DMS79 (cell line): ENCODE results near the gene CAMK2N2.

Source experiments
- DNase-seq: peaks from one replicate; lab custom pipeline; 2025; lab: John Stamatoyannopoulos, UW

The CAMK2N2 gene

DNA sequence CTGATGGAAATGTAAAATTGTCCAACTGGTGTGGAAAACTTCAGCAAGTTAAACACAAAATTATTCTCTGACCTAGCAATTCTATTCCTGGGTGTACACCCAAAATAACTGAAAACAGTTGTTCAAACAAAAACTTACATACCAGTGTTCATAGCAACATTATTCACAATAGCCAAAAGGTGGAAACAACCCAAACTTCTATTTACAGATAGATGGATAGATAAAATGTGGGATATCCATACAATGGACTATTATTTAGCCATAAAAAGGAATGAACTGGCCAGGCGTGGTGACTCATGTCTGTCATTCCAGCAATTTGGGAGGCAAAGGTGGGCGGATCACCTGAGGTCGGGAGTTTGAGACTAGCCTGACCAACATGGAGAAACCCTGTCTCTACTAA, 38.8 kb downstream of the CAMK2N2 start:
- DNase-seq: no peak

DNA sequence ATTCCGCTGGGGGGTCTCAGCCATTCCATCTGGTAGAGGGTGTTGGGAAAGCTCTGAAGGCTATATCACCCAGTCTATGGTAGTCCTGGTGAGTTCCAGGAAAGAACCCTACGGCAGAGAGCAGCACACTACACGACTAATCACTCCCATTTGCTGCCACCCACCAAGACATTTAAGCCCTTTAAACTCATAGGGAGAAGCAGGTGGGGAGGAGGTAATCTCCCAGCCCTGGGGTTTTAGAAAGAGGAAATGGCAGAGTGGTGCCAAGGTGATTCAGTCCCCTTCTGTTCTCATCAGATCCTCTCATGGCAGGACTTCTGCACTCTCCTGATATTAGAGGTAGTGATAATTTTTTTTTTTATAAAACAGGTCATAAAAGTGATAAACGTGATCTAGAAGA, 42.5 kb downstream of the CAMK2N2 start:
- DNase-seq: no peak

GRCh38 chr3:184211718-184212117, 49.6 kb downstream of the CAMK2N2 start:
- no peak for DNase-seq

DNA sequence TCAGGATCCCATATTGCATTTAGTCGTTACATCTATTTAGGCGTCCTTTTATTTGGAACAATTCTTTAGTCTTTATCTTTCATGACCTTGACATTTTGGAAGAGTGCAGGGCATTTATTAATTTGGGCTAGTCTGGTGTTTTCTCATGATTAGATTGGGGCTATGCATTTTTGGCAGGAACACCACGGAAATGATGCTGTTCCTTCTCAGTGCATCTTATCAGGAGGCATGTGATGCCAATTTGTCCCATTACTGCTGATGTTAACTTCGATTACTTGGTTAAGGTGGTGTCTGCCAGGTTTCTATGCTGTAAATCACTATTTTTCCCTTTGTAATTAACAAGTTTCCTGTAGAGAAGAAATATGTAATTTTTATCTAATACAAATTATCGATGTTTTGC, 50.1 kb downstream of the CAMK2N2 start:
- DNase-seq: no peak
